Measurements from ENCODE around the gene CABLES1. TPM values are rescaled to one million over a fixed set of nuclear protein-coding genes. Genes with fewer than 3 reads are reported as not detected.
"Not testable (repeated sequence)": the region's sequence is repeated elsewhere in the genome, so short reads cannot be mapped to it uniquely, and the experiment has no call there.

Gene CABLES1
- total RNA-seq, 1 experiment from 2014 or later, result 6.2 TPM

DNA sequence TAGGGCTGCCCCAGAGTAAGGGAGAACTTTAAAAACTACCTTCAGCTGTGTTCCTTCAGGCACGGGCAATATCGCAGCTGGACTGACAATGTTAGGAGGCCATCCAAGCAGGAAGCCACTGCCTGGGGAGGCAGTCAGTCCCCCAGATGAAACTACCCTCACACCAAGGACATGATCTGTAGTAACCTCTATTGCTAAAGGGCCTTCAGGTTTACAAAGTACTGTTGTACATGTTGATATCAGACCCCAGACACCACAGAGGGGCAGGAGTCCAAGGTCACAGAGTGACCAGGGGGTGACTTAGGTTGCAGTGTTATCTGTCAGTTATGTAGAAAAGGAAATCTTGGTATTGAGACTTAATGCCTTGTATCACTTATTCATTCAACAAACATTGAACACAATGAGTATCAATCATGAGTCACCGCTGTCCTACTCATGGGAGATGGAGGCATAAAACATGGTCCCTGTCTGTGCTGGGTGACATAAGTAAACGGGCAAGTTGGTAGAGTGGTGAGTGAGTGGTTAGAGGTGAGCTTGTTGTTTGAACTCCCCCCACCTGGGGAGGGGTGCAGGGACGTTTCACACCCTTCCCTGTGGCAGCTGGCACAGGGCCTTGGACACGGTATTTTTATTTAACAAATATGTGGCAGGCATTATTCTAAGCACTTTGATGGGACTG is 7.1 kb downstream of the CABLES1 start:
- no peak for DNase-seq (ENCODE audit: low read depth)

DNA sequence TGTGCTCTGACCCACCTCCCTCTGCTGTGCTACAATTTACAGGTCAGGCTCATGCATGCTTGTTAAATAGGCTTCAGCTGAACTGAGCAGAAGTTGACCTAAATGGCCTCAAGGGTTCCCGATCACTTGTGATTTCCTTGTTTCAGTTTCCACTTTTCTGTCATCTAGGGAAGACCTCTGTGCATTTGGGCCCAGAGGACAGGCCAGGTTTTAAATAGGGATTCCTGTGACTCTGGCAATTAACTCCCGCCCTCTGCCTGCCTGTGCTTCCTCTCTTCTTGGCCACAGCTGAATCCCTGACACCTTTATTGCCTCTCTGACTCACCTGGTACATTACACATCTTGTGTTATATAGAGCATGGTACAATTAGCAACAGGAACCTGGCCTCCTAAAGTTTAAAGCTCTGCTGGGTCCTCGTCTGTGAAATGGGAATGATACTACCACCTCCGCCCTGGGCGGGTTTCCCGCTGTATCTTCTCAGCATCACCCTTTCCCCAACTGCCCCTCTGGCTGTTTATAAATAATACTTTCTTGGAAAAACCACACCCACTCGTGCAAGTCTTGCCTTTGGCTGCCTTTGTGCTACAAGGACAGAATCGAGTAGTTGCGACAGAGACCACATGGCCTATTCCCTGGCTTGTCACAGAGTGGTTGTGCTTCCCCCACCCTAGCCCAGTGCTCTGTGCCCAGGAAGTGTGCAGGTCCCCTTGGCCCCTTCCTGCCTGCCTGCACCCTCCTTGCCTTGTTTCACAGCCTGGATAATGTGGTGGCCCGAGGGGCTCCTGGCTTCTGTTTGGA is 7.9 kb downstream of the CABLES1 start:
- peak; percentile 52 for DNase-seq (ENCODE audit: low read depth)

DNA sequence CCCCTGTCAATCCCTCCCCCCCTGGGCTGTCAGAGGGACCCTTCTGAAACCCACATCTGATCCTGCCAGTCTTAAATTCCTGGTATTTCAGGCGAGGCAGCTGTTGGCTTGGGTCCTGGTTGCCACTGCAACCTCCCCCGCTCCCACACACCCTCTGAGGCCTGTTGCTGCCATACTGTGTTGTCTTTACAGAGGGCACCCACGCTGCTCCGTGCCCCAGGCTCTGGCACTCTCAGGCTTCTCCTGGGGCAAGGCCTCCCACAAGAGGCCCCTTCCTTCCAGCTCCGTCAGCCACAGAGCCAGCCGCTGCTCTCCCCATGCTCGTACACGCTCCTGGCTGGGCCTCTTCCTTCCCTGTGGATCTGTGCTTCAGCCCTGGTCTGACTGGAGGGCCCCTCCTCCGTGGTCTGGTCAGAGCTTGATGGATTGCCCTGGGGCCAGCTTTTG is 8.6 kb downstream of the CABLES1 start:
- peak; percentile 26 for DNase-seq (ENCODE audit: low read depth)

DNA sequence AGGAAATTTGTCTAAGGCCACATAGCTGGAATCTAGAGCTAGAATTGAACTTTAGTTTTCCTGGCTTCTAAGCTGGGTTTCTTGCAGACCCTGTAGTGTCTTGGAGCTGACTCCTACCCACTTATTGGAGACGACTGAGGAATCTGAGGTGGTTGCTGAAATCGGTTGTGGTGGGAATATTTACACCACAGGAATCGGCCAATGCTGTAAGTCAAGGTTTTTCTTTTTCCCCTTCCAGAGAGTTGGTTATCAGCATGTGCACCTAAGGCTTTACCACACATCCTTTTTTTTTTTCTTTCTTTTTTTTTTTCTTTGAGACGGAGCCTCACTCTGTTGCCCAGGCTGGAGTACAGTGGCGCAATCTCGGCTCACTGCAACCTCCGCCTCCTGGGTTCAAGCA is 9.4 kb downstream of the CABLES1 start:
- DNase-seq (ENCODE audit: low read depth), result no peak

DNA sequence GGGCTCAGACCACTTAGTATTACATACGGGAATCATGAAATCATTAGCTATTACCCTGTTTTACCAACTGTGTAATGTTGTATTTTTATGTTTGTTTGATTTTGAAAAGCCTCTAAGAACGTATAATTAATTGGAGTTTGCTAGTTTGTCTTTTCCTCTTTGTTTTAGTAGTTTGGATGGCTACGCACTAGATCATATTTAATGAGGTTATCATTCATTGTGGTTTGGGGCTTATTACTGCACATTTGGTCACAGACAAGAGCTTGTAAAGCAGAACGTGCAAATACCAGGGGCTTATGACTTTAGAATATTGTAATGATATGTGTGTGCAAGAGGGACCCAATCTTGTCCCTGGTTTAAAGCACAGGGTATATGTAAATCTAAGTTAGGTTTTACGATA is 10.3 kb downstream of the CABLES1 start:
- DNase-seq (ENCODE audit: low read depth), result no peak

DNA sequence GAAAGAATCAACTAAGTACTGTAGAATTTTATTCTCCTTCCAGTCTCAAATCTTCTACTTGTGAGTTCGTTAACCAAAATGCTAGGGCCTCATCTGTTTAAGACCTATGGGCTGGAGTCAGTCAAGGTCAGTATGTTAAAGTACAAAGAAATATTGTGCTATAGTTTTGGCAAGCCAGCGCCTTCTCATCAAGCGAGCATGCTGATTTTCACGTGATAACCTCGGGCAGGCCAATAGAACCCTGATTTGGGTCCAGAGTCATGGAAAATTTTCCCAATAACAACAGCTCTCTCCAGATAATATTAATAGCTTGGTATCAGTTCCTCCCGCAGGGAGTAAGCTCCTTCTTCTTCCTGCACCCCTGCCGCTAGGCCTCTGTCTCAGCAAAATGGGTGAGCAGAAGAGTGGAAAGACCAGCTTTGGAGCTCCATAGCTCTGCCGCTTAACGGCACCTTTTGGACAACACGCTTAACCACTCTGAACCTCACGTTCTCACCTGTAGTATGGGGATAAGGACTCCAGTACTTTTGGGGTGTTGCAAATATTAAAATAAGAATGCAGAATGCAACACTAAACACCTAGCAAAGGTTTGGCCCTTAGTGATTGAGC is 11.7 kb downstream of the CABLES1 start:
- DNase-seq (ENCODE audit: low read depth), result no peak

DNA sequence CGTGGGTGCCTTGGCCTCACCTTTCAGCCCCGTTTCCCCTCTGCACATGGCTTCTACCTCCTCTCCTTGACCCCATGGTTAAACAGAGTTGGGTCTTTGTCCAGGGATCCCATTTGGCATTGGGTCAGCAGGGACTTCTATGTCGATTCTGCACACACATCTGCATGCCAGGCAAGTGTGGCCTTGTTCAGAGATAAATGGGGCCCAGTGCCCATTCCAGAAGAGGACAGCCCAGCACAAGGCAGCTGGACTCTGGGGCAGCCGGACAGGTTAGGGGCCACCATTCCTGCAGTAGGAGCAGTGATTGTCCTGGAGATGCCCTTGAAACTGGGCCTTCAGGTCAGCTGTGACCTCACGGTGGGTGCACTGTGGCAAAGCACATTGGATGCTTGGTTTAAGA is 13.1 kb downstream of the CABLES1 start:
- DNase-seq (ENCODE audit: low read depth), result no peak

DNA sequence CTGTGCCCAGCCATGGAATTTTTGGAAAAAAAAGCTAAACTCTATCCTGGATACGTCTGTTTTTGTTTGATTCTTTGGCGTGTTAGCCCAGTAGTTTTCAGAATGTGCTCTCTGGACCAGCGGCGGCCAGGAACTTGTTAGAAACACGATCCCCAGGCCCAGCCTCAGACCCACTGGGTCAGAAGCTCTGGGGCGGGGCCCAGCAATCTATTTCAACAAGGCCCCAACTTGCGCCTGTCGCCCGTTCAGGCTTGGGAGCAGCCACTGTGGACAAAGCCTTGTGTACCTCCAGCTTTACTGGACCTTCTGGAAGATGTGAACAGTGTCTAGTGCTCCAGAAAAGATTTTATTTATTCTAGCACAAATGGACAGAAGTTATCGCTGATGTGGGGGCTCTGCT is 14.3 kb downstream of the CABLES1 start:
- DNase-seq (ENCODE audit: low read depth), result no peak

DNA sequence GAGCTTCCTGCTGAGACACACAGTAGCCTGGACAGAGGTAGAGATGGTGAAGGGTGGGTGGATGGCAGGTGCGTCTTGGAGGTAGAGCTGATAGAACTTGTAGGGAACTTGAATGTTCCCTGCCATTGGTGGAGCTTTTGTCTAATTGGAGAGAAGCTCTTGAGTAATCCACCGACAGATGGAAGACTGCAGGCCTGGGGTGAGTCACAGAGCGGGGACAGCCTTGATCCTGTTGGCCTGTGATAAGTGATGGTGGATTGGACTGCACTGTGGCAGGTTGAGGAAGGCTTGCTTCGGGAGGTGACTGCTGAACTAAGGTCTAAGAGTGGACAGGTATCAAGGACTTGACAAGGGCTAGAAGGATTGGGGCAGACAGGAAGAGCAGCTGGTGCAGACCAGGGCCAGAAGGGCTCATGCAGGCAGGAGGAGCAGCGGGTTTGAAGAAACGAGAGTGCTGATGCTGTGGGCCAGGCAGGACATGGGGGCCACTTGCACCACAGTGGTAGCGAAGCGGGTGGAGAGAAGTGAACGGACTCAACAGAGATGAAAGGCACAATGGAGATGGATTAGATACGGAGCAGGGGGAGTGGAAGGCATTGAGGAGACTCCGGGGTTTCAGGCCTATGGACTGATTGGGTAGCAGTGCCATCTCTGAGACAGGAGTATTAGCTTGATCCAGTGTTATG is 16.3 kb downstream of the CABLES1 start:
- no peak for DNase-seq (ENCODE audit: low read depth)

DNA sequence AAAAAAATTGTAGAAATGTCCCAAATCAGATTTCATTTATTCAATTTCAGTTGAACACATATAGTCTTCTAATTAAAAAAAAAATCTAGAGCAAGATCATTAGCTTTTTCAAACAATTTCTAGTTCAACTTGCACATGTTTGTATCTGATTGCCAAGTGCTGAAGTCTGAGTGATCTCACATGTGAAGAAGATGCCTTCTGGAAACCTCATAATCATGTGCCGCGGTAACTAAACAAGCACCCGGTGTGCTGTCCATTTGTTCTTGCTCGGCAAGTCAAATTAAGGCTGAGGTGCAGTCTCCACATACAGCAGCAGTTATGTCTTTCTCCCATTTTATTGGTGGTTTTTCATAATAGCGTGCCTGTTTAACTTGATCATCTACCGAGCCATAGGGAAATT is 18.7 kb downstream of the CABLES1 start:
- no peak for DNase-seq (ENCODE audit: low read depth)

DNA sequence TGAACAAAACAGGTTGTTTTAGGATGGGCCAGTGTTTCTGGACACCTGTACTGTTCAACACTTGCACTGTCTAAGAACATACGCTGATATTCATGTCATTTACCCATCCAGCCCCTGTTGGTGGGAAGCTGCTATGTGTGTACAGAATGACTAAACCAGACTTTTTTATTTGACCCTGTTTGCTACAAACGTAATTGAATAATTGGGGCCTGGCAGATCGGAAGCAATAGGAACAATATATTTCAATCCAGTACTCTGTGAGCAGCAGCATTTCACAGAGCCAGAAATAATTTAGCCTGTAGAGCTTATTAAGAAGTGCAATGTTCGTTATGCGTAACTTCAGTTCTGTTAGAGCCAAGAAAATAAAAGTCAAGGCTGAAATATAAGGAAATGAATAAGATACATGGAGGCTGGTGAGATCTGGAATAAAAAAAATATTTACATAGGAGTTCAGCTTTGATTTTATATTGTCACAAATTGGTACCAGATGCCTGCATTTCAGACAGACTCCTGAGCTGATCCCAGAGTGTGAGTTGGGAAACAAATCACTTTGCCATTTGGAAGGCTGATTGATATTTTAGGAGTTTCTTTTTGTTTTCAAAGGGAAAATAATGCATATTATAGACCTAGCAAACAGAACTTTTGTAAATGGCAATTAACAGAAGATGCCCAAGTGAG is 19.7 kb downstream of the CABLES1 start:
- DNase-seq (ENCODE audit: low read depth), result no peak

DNA sequence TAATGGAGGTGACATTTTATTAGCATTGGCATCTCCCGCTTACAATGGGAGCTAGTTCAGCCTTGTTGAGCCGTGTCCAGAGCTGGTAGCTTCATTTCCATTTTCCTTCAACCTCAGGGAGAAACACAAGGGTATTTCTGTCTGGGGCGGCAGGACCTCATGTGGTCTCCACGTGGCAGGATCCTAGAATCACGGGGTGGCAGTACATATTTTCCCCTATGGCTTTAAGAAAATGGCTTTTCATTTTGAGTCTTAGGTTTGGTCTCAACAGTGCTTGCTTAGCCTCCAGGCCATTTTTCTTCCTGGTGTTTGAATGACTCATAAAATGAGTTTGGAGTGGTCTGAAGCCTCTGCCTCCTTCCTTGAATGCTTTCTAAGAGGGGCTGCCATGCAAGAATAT is 20.3 kb downstream of the CABLES1 start:
- peak; percentile 40 for DNase-seq (ENCODE audit: low read depth)

DNA sequence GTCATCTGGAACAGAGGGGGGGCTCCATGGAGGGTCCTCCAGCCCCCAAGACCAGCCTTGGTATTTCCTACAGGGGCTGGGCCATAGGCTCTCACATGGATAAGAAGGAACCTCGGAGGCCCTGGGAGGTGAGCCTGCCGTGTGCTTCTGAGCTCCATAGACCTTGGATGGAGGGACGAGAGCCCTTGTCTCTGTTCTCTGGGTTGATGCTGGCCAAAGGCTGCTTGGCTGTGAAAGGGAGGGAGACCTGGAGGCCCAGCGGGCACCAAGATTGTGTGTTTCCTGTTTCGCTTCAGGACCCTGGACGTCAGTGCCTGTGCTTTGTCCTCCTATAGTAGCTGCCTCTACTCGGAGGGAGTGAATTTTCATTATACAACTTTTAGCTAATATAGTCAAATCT is 20.8 kb downstream of the CABLES1 start:
- DNase-seq (ENCODE audit: low read depth), result no peak

DNA sequence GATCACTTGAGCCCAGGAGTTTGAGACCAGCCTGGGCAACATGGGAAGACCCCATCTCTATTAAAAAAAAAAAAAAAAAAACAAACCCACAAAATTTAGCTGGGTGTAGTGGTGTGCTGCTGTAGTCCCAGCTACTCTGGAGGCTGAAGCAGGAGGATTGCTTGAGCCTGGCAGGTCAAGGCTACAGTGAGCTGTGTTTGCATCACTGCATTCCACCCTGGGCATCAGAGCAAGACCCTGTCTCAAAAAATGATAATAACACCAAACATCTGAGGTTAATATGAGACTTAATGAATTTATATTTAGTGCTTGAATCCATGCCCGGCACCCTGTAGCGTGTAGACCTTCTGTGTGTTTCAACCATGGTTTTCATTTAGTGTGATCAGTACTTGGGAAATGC is 22.8 kb downstream of the CABLES1 start:
- no peak for DNase-seq (ENCODE audit: low read depth)

DNA sequence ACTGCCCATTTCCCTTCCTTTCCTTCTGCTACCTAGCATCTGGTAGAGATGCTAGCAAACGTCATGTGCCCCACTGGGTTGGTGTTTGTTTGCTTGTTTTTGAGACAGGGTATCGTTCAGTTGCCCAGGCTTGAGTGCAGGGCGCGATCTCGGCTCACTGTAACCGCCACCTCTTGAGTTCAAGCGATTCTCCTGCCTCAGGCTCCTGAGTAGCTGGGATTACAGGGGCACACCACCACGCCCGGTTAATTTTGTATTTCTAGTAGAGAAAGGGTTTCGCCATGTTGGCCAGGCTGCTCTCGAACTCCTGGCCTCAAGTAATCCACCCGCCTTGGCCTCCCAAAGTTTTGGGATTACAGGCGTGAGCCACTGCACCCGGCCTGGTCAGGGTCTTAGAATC is 23.6 kb downstream of the CABLES1 start:
- not testable (repeated sequence) for DNase-seq (ENCODE audit: low read depth)

DNA sequence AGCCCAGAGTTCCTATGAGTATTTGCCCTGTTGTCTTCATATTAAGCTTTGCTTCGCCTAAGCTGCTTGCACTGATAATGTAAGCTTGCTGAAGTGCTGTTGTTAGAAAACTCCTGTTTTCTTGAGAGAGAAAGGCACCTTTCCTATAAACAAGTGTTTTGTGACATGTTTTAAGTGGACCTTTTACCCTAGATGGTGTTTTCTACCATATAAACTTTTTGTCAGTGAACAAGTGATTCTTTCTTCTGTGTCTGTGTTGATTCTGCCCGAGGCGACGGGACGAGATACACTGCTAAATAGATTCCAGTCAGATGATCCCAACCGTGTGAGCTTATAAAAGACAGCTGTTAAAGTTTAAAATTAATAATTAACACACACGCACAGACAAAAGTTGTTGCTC is 24.1 kb downstream of the CABLES1 start:
- no peak for DNase-seq (ENCODE audit: low read depth)

DNA sequence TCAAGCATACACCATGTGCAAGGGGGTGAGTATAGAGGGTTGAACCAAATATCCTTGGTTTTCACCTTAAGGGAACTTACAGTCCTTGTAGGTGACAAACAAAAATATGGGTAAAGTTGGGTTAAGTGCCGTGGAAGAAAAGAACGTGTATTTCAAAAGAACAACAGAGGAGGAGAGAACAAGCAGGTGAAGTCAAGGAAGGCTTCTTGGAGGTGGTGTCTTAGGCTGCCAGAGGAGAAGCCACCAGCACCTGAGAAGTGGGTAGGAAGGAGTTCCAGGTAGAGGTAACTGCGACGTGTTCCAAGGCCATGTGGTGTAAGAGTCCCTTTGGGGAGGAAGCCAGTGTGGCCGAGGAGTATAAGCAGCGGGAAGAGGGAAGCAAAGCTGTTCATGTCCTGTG is 27.2 kb downstream of the CABLES1 start:
- no peak for DNase-seq (ENCODE audit: low read depth)

DNA sequence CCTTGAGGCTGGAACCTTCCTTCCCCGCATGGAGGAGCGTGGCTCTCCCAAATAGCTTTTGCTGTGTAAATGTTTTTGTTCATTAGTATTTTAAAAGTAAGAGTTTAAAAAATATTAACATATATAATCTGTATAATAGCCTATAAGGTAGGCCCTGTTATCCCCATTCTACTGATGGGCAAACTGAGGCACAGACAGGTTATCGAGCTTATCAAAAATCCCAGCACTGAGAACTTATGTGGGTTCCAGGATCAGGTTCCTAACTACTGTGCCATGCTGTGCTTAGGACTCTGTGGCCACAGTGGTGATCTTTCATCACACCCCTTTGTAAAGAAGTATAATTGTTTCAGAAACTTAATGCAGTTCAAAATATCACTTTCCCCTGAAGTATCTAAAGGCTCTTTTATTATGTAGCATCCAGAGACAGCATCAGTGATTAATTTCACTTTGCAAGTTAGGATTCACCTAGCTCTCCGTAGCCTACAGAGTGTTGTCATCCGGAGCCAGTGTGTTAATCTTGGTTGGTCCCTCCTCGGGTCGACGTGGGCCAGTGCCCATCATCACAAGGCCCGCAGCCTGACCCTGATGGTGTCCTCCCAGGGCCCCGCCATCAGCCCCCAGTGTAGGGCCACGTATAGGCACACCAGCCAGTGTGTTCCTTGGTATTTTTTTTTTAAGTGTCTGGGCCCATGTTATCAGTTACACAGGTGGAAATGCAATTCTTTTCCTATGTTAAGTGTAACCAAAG is 28.7 kb downstream of the CABLES1 start:
- DNase-seq (ENCODE audit: low read depth), result no peak

DNA sequence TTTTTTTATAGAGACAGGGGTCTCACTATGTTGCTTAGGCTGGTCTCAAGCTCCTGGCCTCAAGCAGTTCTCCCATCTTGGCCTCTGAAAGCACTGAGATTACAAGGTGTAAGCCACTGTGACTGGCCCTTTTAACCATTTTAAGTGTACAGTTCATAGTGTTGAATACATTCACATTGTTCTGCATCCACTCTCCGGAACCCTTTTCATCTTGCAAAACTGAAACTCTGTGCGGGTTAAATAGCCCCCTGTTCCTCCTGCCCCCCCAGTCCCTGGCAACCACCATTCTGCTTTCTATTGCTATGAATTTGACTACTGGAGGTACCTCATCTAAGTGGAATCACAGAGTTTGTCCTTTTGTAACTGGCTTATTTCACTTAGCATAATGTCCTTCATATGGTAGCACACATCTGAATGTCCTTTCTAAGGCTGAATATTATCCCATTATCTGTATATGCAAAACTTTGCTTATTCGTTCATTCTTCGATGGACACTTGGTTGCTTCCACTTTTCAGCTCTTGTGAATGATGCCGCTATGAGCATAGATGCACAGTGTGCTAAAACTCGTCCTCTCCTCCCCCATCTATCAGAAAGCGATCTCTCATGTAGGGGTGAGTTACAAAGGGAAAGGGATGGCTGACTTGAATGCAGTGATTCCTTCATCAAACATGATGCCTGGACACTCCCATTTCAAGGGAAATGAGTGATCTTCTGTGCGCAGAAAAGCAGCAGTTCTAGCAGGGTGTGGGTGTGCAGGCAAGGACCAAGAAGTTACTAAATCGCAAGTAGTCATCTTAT is 30.2 kb downstream of the CABLES1 start:
- no peak for DNase-seq (ENCODE audit: low read depth)

DNA sequence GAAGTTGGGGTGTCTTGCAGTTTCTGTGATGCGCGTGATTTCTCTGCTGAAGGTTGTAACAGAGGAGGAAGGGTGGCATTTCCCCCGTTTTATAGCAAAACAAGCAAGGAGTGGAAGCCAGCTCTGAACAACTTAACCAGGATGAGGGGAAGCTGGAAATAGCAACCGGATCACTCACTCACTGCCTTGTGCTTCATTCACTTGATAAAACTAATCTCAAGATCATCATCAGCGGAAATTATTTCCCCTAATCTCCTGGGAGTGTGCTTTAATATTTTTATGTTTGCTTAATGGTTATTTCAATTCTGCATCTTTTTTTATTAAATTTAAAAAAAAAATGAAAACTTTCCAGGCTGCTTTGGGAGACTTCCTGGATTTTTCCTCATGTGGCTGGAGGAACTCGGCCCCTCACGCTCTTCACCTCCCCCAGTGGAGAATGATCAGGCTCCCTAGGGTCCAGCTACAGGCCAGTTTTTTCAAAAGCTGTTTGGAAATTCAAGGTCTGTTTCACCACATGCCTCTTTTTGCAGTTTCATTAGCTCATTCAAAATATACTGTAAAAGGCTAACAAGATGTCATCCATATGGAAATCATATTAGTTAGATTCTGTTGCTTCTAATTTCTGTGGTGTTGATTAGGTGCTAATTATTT is 31.7 kb downstream of the CABLES1 start:
- no peak for DNase-seq (ENCODE audit: low read depth)

All from Daoy (cell line).